ENCODE measurements around the gene PIWIL1. TPM values are rescaled to one million over a fixed set of nuclear protein-coding genes. Genes with fewer than 3 reads are reported as not detected.

PIWIL1 gene
- total RNA-seq, 1 experiment from 2014 or later: not detected

DNA sequence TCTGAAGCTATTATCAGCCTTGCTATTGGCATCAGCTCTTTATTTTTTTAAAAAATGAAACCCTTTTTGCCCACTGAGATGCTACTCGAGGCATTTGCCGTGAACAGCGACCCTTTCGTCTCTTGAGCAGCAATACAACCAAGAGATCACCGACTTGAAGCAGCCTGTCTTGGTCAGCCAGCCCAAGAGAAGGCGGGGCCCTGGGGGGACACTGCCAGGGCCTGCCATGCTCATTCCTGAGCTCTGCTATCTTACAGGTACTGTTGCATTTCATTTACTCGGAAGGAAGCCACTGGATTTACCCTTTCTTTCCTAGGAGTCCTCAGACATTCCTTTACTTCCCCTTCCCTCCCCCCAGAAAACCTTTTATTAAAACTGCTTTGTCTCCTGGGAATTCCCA is 16.7 kb downstream of the PIWIL1 start:
- Histone ChIP-seq H3K23ac (ENCODE audit: insufficient read length, low read depth, low read length) (no peak overlapping the region), H3K14ac (ENCODE audit: insufficient read depth, low read length) (no peak overlapping the region), H3K18ac (ENCODE audit: insufficient read length, low read depth, low read length) (no peak overlapping the region), H3K4me1 (ENCODE audit: insufficient read depth, low read length) (no peaks in the 10 kb centered on the region), H2BK5ac (ENCODE audit: insufficient read length, low read length) (no peak overlapping the region), H2AFZ (ENCODE audit: low read length) (no peak overlapping the region), H2BK120ac (ENCODE audit: low read depth, low read length, poor library complexity, severe bottlenecking) (no peak overlapping the region), H3K79me2 (ENCODE audit: insufficient read depth, low read length) (no peaks in the 10 kb centered on the region), H3K27ac (ENCODE audit: insufficient read length, low read depth, low read length) (no peak overlapping the region), H3K4me2 (ENCODE audit: insufficient read depth, insufficient read length, low read length) (no peak overlapping the region), H2BK15ac (ENCODE audit: low read depth, low read length) (no peak overlapping the region), H3K56ac (ENCODE audit: insufficient read length, low read depth, low read length) (no peak overlapping the region), H3K23me2 (ENCODE audit: insufficient read length, low read depth, low read length, poor library complexity, severe bottlenecking) (no peaks in the 10 kb centered on the region), H4K8ac (replicated peaks; ENCODE audit: insufficient read length, low read depth, low read length) (no peak overlapping the region), H4K91ac (ENCODE audit: insufficient read length, low read depth, low read length) (no peak overlapping the region), H3K79me1 (ENCODE audit: insufficient read depth, low read depth, low read length, poor library complexity, severe bottlenecking) (no peaks in the 10 kb centered on the region), H3K9ac (ENCODE audit: extremely low read depth, insufficient read length, low read length) (no peak overlapping the region), H4K5ac (ENCODE audit: insufficient read length, low read depth, low read length) (no peak overlapping the region), H3K9me3 (ENCODE audit: control insufficient read depth, low read depth, low read length) (no peaks in the 10 kb centered on the region), H2BK20ac (ENCODE audit: low read depth, low read length, poor library complexity, severe bottlenecking) (no peak overlapping the region), H3K4ac (ENCODE audit: low read depth, low read length) (no peak overlapping the region), H4K20me1 (ENCODE audit: control insufficient read depth, insufficient read depth, insufficient read length) (no peaks in the 10 kb centered on the region), H3T11ph (ENCODE audit: low read length) (no peak overlapping the region), H2AK5ac (ENCODE audit: insufficient read length, low read length) (no peak overlapping the region), H2BK12ac (ENCODE audit: insufficient read length, low read depth, low read length) (no peak overlapping the region), H3K27me3 (ENCODE audit: insufficient read depth, low read length) (no peaks in the 10 kb centered on the region)
- DNase-seq: no peak
- peaks cover 38% of the 10 kb centered on the region for H3K27me3 Mint-ChIP-seq (ENCODE audit: low read depth)
- no peak overlapping the region for H3K4me3 Mint-ChIP-seq
- TF ChIP-seq CTCF (conservative IDR thresholded peaks at IDR 0.05): no peak
- no peaks in the 10 kb centered on the region; a peak in 1 of 7 replicates for H3K36me3 Mint-ChIP-seq (ENCODE audit: insufficient read depth in 1 of 3, low read depth in 3 of 3)
- no peak overlapping the region for H3K27ac Mint-ChIP-seq
- WGBS (ENCODE audit: extremely low coverage, insufficient read length, low lambda C conversion rate): no CpG with 5 or more reads among the region's 7 CpGs
- peaks cover 9 to 15% of the 10 kb centered on the region in 2 experiments; a peak in 3 of 4 replicates for H3K4me1 Mint-ChIP-seq
- no peaks in the 10 kb centered on the region for H3K9me3 Mint-ChIP-seq
